ENCODE measurements around the gene ACTG2.

Gene ACTG2

DNA sequence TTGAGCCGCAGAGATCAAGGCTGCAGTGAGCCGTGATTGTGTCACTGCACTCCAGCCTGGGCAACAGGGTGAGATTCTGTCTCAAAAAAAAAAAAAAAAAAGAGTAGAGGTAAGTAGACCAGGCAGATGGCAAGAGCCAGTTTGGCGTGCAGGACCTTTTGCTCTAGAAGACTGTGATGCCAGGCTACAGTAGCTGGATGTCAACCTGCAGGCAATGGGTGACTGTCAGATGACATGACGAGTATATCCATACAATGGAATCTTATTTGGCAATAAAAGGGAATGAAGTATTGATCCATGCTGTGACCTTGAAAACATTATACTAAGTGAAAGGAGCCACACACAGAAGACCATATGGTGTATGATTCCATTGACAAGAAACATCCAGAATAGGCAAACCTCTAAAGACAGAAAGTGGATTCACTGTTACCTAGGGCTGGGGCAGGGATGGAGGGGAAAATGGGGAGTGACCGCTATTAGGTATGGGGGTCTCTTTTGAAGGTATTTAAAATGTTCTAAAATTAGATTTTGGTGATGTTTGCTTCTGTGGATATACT lies 22.7 kb downstream of the ACTG2 start:
- no peak for DNase-seq

DNA sequence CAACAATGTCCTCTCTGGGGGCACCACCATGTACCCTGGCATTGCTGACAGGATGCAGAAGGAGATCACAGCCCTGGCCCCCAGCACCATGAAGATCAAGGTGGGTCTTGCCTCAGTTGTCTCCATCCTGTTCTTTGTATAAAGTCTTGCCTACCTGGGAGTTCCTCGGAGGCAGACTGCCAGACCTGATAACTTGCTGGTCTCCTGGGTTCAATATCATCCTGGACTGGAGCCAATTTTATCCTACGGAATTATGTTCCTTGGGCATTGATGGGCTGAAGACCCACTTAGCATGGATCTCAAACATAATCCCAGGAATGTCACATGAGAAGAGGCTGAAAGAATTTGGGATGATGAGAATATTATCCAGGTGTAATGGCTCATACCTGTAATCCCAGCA lies 23.9 kb downstream of the ACTG2 start:
- DNase-seq: no peak

DNA sequence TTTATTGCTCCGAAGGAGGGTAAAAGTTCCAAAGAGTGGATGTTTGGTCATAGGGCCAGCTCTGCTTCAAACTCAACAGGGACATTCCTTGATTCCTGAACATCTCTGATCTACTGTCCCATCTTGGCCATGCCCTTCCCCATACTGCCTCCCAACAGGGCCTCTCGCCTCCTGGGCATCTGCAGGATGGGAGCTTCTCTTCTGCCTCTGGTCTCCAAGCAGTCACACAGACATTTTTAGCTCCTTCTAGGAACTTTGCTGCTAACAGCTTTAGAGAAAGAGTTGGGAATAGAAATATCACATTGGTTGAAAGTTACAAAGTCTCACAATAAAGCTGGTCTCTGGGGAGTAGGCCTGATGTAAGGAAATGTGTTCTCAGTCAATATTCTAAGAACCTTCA lies 24.5 kb downstream of the ACTG2 start:
- no peak for DNase-seq

DNA sequence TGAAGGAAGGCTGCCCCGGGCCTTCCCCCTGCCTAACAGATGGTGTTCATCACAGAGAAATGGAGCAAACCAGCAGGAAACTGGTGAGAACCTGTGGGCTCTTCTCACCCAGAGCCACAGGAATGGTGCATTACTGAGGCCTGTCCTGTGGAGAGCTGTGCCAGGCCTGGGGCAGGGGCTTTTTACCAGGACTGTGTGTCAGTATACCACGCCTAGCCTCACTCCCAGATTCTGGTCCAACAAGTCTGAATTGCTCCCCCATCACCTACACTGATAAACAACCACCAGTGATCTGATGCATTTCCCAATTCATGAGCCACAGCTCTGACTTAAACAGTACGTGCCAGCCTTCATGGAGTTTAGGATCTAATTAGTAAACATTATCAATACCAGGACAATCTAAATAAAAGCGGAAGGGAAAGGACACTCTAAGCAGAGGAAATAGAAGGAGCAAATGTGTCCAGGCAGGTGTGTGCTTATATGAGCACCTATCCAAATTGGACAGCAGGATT lies 24.9 kb downstream of the ACTG2 start:
- DNase-seq: no peak

DNA sequence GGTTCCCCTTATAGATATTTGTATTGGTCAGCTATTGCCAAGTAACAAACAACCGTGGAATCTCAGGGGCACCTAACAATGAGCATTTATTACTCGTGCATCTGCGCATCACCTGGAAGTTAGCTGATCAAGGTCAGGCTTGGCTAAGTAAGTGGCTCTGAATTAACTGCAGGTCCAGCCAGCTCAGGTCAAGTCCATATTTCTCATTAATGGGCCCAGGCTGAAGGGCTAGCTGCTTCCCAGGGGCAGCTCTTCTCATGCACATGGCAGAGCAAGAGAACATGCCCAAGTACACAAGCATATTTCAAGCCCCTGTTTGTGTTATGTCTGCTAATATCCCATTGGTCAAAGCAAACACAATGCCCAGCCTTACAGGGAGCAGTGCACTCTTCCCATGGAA lies 26.0 kb downstream of the ACTG2 start:
- no peak for DNase-seq

DNA sequence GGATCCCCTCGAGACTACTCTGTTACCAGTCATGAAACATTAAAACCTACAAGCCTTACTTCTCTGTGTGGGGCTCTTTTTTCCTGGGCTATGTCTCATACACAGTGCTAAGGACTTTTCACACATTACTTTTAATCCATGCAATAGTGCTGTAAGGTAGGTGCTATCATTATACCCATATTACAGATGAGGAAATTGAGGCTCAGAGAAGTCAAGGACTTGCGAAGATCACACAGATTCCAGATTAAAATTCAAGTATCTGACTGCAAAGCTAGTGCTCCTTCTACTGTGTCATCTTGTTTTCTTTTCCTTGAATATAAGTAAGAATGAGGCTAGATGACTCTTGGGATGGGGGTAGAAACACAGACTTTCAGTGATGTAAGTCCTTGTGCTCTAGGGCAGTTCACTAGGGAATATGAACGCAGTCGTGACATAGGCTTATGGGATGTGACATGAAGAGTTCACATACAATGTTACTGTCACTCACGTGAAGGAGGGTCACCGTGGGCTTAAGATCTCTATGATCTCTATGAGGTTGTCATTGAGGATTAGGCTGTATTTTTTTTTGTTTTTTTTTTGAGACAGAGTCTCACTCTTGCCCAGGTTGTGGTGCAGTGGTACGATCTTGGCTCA lies 26.9 kb downstream of the ACTG2 start:
- no peak for DNase-seq

DNA sequence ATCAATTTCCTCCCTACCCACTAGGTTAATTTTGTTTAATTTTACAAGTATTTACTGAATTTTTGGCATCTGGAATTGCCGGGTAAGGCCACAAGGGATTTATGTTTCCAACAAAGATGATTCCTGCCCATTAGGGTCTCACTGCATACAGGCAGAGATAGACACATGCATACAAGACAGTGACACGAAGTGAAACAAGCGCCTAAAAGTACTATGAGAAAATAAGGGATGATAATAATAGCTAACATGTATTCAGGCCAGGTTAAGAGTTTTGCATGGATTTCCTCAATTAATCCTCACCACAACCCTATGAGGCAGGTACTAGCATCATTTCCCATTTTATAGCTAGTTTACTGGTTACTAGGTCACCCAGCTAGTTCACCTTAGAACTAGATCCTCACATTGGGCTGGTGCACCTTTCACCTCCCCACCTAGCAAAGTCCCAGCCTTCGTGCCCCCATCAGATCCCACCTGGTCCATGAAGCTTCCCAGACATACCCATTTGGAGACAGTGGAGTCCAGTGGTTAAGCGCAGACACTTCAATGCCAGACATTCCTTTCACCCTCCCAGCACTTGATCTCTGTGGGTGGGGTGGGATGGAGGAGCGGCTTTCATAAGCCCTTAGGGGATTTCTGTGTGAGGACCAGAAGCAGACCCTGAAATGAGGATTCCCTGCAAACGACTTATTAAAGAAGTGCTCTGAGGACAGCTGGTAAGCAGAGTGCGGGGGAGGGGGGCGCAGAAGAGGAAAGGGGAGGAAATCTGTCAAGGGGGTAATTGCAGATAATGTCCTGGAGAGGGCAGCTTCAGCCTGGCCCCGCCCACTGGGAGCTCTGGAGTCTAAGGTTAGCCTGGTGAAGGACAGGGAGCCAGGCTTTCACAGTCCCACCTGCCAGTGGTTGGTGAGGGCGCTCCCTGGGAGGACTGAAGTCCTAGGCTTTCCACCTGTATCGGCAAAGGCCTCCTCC lies 28.1 kb downstream of the ACTG2 start:
- peak; percentile 36 for DNase-seq

DNA sequence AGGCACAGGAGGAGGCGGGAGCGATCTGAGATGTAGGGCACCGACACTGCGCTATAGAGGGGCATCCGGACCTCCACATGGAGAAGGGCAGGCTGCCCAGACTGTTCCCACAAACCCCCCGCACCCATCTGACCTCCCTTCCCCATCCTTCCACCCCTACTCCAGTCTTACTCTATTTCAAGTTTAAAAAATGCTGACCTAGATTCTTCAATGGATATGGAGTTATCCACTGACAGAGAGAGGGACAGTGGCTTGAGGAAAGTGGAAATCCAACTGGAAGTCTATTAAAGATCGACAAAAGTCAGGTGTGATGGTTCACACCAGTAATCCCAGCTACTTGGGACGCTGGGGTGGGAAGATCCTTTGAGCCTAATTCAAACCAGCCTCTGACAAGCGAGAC lies 28.8 kb downstream of the ACTG2 start:
- DNase-seq: no peak

DNA sequence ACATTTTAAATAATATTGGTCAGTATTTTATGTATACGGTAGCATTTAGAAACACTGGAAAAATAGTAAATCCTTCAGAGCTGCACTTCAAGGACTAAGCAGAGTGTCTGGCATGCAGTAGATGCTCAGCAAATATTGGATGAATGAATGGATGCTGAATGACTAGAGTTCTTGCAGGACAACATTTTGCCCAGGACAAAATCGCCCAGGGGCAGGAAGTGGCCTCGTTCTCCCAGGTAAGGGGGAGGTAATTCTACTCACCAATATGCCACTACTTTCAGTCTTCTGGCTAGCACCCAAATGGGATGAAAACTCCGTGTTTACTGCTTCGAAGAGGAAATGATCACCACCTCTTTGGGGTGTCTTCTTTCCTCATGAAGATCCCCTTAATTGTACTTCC lies 29.9 kb downstream of the ACTG2 start:
- DNase-seq: no peak

DNA sequence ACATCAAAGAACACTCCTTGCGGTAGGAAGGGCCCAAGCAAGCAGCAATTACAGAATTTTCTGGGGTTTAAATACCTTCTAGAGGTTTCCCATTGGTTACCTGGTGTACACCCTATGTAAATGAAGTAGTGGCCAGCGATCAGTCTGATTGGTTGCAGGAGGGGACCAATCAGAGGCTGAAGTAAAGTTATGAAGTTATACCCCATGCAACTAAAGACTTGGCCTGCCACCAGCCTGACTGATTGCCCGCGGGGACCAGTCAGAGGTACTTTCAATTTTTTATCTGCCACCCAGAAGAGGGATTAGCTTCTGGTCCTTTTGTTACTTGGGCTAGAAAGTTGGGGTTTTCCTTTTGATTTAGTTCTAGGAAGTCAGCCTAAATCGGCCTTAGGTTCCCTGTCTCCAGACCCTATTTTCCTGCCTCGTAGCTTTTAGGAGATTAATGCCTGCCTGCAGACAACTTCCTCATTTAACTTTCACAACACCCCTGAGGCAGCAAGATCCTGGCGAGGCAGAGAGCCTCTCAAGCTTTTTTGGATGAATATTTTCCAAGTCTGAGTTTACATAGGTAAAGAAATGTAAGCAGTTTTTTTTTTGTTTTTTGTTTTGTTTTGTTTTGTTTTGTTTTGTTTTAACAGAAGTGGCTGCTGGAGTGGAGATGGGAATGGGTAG lies 32.4 kb downstream of the ACTG2 start:
- no peak for DNase-seq

DNA sequence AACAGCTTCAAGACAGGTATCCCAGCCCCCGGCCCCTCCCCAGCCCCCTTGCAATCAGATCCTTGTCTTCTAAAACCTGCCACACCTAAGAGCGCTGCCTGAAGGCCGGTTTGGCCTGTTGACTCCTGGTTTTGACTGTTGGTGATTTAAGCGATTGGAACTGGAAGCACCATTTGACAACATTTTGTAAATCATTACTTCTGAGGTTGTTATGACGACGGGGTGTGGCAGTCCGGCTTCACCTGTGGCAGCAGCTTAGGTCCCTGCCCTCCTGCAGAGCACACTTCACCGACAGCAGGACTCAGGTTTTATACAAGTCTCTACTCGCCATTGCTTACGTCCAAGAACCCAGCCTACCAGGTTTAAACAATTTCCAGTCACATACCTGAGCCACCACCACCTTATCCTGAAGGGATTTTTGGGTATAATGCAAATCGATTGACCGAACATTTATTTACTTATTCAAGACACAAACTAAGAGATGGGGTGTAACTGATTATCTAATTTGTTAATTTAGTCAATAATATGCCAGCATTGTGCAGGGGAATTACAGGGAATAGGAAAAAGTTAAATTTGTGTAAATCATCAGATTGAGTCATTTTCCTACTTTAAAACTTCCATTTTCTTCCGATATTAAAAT lies 33.2 kb downstream of the ACTG2 start:
- no peak for DNase-seq

DNA sequence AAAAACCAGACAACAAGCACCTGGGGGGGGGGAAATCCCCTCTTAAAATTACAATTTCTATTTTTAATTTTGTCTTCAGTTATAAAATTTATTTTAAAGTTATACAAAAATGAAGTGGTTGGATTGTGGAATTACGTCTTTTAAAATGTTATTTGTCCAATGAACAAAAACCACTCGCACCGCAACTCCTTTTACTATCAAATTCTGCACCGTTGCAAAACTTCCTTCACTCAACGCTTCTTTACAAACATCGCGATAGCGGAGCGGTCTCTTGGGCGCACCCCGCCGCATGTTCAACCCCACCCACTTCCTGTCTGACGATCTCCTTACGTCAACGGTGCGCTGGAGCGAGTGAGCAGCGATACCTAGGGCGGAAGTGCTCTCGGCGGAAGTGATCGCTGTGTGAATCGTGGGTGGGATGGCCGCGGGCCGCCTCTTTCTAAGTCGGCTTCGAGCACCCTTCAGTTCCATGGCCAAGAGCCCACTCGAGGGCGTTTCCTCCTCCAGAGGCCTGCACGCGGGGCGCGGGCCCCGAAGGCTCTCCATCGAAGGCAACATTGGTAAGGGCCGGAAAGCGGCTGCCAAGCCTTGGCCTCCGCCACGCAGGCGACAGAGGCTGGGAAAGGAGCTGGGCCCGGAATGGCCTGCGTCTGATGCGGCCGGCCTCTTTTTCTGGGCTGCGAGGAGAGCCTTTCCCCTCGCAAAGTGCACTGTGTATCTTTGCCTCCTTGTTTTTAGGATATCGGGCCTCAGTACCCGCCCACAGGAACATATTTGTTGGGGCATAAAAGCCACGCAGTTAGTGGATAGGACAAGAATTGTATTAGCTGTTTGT lies 33.9 kb downstream of the ACTG2 start, which contains the start of gene DGUOK:
Gene DGUOK, plus strand, starts transcription at position 388 of the 835 bp plus-strand sequence. Its CDS starts 31 bp downstream, at position 419.
- DNase-seq: peak; percentile 98

DNA sequence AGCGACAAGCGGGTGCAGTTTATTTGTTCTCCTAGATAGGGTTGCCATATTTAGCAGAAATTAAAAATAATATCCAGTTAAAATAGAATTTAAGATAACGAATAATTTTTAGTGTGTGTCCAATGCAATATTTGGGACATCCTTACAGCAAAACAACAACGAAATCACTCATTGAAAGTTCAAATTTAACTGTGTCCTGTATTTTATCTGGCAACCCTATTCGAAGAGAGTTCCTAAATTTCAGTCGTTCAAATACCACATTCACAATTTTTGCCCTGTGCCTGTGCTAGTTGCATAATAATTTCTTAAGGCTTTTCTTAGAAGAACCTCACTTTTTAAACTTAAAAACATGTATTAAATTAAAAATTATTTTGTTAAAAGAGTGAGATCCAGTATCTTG lies 34.5 kb downstream of the ACTG2 start:
- no peak for DNase-seq

DNA sequence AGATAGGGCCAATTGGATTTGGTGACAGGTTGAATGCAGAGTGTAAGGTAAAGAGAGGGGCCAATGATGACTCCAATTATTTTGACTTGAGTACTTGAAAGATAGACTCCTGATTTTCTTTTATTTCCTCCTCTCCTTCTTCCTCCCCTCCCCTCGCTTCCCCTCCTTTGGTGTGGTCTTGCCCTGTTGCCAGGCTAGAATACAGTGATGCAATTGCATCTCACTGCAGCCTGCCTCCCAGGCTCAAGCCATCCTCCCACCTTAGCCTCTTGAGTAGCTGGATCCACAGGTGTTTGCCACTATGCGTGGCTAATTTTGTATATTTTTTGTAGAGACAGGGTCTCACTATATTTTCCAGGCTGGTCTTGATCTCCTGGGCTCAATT lies 36.1 kb downstream of the ACTG2 start:
- no peak for DNase-seq

DNA sequence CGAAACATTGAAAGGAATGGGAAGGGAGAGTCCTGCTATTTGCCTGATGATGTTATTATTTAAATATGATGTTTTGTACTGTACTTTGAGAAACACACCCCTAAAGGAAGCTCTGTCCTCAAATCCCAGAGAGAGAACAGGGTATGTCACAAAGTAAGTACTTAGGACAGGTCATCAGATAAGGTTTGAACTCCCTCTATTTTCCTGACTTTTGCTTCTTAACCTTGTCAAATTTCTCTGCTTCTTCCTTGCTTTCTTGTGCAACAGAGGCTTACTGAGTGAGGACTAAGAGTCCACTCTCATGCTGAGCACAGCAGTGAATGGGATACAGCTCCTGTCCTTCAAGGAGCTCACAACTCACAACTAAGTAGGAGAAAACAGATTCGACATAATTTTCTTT lies 37.6 kb downstream of the ACTG2 start:
- DNase-seq: no peak

DNA sequence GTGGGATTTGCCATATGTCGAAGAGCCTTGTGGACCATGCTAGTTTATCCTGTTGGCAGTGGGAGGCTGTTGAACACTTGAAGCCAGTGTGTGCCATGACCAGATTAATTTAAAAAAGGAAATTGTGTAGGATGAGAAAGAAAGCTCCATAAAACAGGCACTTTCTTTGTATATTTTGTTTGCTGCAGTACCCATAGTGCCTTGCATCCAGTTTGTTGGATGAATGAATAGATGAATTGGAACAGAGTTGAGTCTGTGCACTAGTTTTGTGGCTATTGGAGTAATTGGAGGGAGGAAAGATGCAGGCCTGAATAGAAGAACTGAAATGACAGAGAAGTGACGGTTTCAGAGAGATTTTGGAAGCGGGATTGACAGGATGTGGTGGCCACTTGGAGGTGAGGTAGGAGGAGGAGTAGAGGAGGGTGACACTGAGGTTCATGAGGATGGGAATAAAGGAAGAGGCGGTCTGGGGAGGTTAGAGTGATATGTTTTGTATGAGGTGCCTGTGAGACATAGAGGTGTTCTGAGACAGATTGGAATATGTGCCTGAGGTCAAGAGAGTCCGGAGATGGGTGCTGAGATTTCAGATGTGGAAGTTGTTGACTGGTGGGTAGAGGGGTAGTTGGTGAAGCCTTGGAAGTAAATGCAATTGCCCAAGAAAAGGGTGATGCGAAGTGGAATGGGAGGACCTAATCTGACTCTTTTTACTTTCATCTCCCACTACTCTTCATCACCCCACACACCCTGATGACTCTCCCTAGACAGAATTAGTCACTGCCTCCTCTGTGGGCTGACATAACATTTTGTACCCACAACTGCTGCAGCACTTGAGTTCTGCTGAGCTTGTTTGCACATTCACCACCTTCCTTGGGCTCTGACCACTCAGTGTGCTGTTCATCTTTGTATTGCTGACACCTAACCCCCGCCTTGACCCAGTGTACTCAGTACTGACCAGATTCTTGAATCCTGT lies 39.0 kb downstream of the ACTG2 start:
- DNase-seq: no peak

DNA sequence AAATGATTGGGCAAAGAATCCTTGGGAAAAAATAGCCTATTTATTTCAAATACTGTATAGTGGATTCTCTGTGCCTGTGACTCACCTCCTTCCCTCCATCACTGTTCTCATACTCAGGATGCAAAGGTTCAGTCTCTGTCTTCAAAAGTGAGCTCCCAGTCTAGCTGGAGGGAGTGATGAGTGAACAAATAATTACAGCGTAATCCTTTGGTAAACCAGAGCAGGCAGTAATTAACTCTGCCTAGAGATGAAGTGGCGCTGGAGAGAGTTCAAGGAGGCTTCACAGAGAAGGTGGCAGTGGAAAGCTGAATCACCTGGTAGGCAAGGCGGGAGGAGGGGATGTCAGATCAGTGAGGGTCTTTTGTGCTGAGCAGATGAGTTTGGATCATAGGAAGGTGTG lies 40.4 kb downstream of the ACTG2 start:
- DNase-seq: no peak

DNA sequence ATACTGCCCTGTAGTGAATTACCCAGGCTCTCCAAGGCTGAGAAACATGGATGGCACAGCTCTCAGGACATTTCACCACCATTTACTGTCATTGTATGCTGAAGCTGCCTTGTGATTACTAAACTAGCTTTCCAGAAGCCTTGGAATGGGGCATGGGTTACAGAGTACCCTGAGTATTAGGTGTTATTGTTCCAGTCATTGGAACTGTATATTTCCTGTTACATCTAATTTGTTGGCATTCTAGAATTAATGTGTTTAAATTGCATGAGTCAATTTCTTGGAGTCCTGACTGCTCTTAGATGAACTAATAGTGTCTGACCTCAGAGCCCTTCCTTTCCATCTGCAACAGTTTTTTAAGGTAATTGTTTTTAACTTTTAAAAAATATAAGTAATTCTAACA lies 42.8 kb downstream of the ACTG2 start:
- DNase-seq: no peak

DNA sequence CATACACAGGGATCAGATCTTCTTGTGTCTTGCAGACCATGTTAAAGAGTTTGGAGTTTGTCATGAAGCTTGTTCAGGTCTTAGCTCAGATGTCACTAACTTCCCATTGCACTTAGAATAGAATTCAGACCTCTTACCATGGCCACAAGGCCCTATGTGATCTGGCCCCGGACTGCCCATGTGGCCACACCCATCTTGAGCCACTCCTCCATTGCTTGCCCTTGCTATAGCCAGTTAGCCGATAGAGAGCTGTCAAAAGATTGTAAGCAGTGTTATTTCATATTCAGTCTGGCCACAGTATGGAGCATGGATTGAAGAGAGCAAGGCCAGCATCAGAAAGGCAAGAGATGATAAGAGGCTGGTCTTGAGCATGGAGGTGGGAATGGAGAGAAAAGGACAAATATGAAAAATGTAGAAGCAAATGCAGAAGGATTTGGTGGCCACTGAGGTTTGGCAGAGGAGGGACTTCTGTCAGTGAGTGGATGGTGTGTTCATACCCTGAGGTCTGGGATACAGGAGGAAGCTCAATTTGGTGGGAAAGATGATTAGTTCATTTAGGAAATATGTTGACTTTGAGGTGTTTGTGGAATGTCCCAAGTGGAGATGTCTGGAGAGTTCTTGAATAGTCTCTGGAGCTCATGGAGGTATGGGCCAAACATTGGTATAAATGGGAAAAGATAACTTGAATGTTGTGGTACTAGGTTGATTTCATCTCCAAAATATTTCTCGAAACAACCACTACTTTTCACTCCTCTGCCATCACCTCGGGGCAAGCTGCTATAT lies 44.5 kb downstream of the ACTG2 start:
- no peak for DNase-seq

DNA sequence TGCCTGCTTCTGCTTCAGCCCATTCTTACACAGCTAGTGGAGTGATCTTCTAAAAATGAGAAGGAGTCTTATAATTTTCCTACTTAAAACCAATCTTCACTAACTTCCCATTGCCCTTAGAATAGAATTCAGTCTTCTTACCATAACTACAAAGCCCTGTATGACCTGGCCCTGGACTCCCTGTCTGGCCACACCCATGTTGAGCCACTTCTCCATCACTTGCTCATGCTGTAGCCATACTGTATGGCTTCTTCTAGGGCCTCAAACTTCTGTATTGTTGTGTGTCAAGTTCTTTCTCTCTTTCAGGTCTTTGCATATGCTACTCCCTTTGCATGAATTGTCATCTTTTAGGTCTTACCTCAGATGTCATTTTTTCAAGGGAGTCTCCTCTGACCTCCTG lies 45.1 kb downstream of the ACTG2 start:
- DNase-seq: no peak

Data from CD4-positive, alpha-beta T cell treated with Interleukin-1 beta for 1 hour (primary cell).